ENCODE measurements around the gene PTPRN2.

GRCh38 chr7:157650801-157651200, 936.8 kb downstream of the PTPRN2 start:
- TF ChIP-seq POLR2A (IDR thresholded peaks at IDR 0.05; ENCODE audit: extremely low read depth, insufficient read length): no peak
- TF ChIP-seq MAX (IDR thresholded peaks at IDR 0.05; ENCODE audit: low read depth, low read length): no peak
- TF ChIP-seq CTCF (IDR thresholded peaks at IDR 0.05; ENCODE audit: low read depth, low read length): no peak
- no peak for TF ChIP-seq MYC (IDR thresholded peaks at IDR 0.05; ENCODE audit: low read depth, low read length)
